ENCODE measurements around the gene LRRC47.

Gene LRRC47

DNA sequence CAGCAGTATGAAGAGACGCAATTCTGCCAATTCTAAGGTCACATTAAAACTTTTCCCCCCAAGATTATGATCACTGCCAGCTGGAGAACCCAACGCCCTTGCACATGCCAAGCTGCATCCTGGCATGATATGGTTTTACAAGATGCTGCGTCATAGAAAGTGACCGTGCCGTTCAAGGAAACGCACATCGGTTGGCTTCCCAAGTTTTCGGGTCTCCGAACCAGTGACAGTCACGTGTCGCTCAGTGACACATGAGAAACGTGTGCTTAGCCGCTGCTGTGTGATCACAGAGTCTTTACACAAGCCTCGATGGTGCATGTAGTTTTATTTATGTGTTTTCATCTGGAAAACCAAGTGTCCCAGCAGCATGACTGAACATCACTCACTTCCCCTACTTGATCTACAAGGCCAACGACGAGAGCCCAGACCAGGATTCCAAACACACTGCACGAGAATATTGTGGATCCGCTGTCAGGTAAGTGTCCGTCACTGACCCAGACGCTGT lies 16.3 kb downstream of the LRRC47 start:
- DNase-seq (ENCODE audit: low spot score): no peak
- Histone ChIP-seq H3K23ac (ENCODE audit: low read depth, low read length, poor library complexity) (no peak overlapping the region), H3K18ac (ENCODE audit: low read length) (no peak overlapping the region), H3K4ac (ENCODE audit: low read length) (no peak overlapping the region), H2BK5ac (ENCODE audit: low read length) (no peak overlapping the region), H4K91ac (ENCODE audit: low read depth, low read length, poor library complexity) (no peak overlapping the region), H3K4me2 (ENCODE audit: insufficient read depth, low read length, poor library complexity, severe bottlenecking) (no peak overlapping the region), H2AFZ (ENCODE audit: low read length) (no peak overlapping the region), H2BK12ac (ENCODE audit: low read length) (no peak overlapping the region), H2BK15ac (ENCODE audit: low read length) (no peak overlapping the region), H3K27ac (replicated peaks; ENCODE audit: low read length) (no peak overlapping the region), H3K79me1 (ENCODE audit: low read depth, low read length) (peaks cover 2% of the 10 kb centered on the region), H3K27me3 (ENCODE audit: control insufficient read depth in 3 of 3, insufficient read depth in 3 of 3, low read depth in 1 of 3, low read length in 3 of 3) (no peaks in the 10 kb centered on the region), H2BK120ac (ENCODE audit: low read depth, low read length) (no peak overlapping the region), H4K8ac (ENCODE audit: low read depth, low read length) (no peak overlapping the region), H3K14ac (ENCODE audit: low read length) (no peak overlapping the region), H3K36me3 (replicated peaks in 1 of 2; ENCODE audit: control insufficient read depth in 2 of 2, insufficient read depth in 2 of 2, low read length in 2 of 2) (peaks cover 40 to 65% of the 10 kb centered on the region in 2 donors), H3K4me1 (ENCODE audit: control insufficient read depth in 2 of 2, insufficient read depth in 1 of 2, low read depth in 1 of 2, low read length in 2 of 2) (peaks cover 9% of the 10 kb centered on the region in 2 donors), H2AK5ac (ENCODE audit: low read depth, low read length) (no peak overlapping the region), H3K9ac (ENCODE audit: low read depth, low read length, poor library complexity) (no peak overlapping the region), H3K9me3 (replicated peaks in 1 of 2; ENCODE audit: control insufficient read depth in 2 of 2, insufficient read depth in 1 of 2, low read depth in 1 of 2, low read length in 2 of 2) (peaks cover 0 to 2% of the 10 kb centered on the region in 2 donors), H3K4me3 (ENCODE audit: low read length in 2 of 2) (no peak overlapping the region)
- WGBS, 2 donors (ENCODE audit: extremely low coverage in 2 of 2, insufficient read length in 2 of 2, insufficient replicate concordance in 1 of 2): no CpG with 5 or more reads among the region's 20 CpGs

DNA sequence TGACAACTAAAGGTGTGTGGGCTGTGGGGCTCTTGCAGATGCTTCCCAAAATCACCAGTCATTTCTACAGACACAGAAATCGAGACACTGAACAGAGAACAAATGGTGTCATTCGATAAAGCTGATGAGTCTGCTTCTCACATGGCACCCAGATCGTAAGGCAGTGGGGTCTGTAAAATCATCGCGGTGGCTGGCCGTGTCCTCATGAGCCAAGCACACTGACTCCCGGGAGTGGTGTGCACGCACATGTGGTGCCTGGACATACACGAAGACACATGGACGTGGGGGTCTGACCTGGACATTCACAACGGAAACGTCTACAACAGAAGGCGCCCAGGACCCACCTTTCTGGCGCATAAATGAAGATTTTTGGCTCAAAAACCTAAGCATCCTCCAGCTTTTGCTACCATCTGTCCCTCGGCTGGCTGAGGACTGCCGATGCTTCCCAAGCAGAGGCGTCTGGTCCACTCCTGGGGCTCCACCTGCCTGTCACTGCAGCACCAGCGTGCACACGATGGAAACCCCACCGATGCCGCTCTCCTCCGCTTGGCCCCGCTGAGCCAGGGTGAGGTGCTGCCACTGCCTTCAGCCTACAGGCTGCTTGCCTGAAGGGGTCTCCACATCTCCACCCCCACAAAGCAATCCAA lies 16.9 kb downstream of the LRRC47 start:
- no peak overlapping the region for H3K18ac ChIP-seq (ENCODE audit: low read length)
- H2AFZ ChIP-seq (ENCODE audit: low read length): no peak overlapping the region
- H2AK5ac ChIP-seq (ENCODE audit: low read depth, low read length): no peak overlapping the region
- peaks cover 37 to 60% of the 10 kb centered on the region in 2 donors for H3K36me3 ChIP-seq (replicated peaks in 1 of 2; ENCODE audit: control insufficient read depth in 2 of 2, insufficient read depth in 2 of 2, low read length in 2 of 2)
- no peak for DNase-seq (ENCODE audit: low spot score)
- H3K9me3 ChIP-seq (replicated peaks in 1 of 2; ENCODE audit: control insufficient read depth in 2 of 2, insufficient read depth in 1 of 2, low read depth in 1 of 2, low read length in 2 of 2): peaks cover 0 to 2% of the 10 kb centered on the region in 2 donors
- peaks cover 10 to 14% of the 10 kb centered on the region in 2 donors for H3K4me1 ChIP-seq (ENCODE audit: control insufficient read depth in 2 of 2, insufficient read depth in 1 of 2, low read depth in 1 of 2, low read length in 2 of 2)
- H3K27ac ChIP-seq (replicated peaks; ENCODE audit: low read length): no peak overlapping the region
- H3K27me3 ChIP-seq (ENCODE audit: control insufficient read depth in 3 of 3, insufficient read depth in 3 of 3, low read depth in 1 of 3, low read length in 3 of 3): no peaks in the 10 kb centered on the region
- H2BK12ac ChIP-seq (ENCODE audit: low read length): no peak overlapping the region
- no peak overlapping the region for H4K8ac ChIP-seq (ENCODE audit: low read depth, low read length)
- peak overlapping the region in 1 of 2 donors; percentile 58 for H3K4me3 ChIP-seq (ENCODE audit: low read length in 2 of 2)
- no peak overlapping the region for H2BK5ac ChIP-seq (ENCODE audit: low read length)
- peaks cover 2% of the 10 kb centered on the region for H3K79me1 ChIP-seq (ENCODE audit: low read depth, low read length)
- no peak overlapping the region for H4K91ac ChIP-seq (ENCODE audit: low read depth, low read length, poor library complexity)
- no peak overlapping the region for H2BK15ac ChIP-seq (ENCODE audit: low read length)
- WGBS, 2 donors (ENCODE audit: extremely low coverage in 2 of 2, insufficient read length in 2 of 2, insufficient replicate concordance in 1 of 2): no CpG with 5 or more reads among the region's 23 CpGs
- no peak overlapping the region for H3K9ac ChIP-seq (ENCODE audit: low read depth, low read length, poor library complexity)
- H3K14ac ChIP-seq (ENCODE audit: low read length): no peak overlapping the region
- H3K23ac ChIP-seq (ENCODE audit: low read depth, low read length, poor library complexity): no peak overlapping the region
- H3K4me2 ChIP-seq (ENCODE audit: insufficient read depth, low read length, poor library complexity, severe bottlenecking): no peak overlapping the region
- H3K4ac ChIP-seq (ENCODE audit: low read length): no peak overlapping the region
- no peak overlapping the region for H2BK120ac ChIP-seq (ENCODE audit: low read depth, low read length)

DNA sequence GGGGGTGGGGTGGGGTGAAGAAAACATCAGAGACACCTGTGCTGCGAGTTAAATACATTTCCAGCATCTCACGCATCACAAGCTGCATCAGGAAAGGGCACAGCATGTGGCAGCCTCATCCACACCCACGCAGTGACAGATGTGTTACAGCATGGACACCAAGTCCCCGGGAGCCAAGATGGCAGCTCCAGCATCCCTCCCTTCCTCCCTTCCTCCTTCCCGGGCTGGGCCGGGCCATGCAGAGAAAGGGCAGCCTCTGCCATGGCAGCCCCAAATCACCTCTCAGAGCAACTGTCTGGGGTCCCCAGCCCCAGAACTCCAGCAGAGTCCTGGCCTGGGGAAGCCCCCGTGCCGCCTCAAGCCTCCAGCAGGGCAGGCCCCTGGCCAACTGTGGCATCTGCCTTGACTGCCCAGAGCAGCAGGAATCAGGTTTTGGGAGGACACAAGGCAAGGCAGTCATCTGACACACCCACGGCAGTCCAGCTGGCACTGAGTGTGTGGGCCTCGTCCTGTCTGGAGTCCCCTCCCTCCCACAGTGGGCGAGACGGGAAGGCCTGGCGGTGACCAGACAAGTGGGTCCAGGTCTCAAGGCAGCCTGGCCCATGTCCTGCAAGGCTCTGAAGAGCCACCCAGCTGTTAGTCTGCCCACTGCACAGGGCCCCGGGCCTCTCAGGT lies 17.6 kb downstream of the LRRC47 start:
- Histone ChIP-seq H4K91ac (ENCODE audit: low read depth, low read length, poor library complexity) (no peak overlapping the region), H2BK5ac (ENCODE audit: low read length) (no peak overlapping the region), H3K4me2 (ENCODE audit: insufficient read depth, low read length, poor library complexity, severe bottlenecking) (no peak overlapping the region), H3K14ac (ENCODE audit: low read length) (no peak overlapping the region), H3K4ac (ENCODE audit: low read length) (no peak overlapping the region), H3K9ac (ENCODE audit: low read depth, low read length, poor library complexity) (peak overlapping the region; percentile 44), H2BK12ac (ENCODE audit: low read length) (no peak overlapping the region), H3K4me3 (ENCODE audit: low read length in 2 of 2) (no peak overlapping the region), H3K9me3 (replicated peaks in 1 of 2; ENCODE audit: control insufficient read depth in 2 of 2, insufficient read depth in 1 of 2, low read depth in 1 of 2, low read length in 2 of 2) (peaks cover 0 to 2% of the 10 kb centered on the region in 2 donors), H3K27me3 (ENCODE audit: control insufficient read depth in 3 of 3, insufficient read depth in 3 of 3, low read depth in 1 of 3, low read length in 3 of 3) (no peaks in the 10 kb centered on the region), H3K36me3 (replicated peaks in 1 of 2; ENCODE audit: control insufficient read depth in 2 of 2, insufficient read depth in 2 of 2, low read length in 2 of 2) (peaks cover 32 to 53% of the 10 kb centered on the region in 2 donors), H4K8ac (ENCODE audit: low read depth, low read length) (no peak overlapping the region), H3K79me1 (ENCODE audit: low read depth, low read length) (peaks cover 2% of the 10 kb centered on the region), H2BK15ac (ENCODE audit: low read length) (no peak overlapping the region), H2BK120ac (ENCODE audit: low read depth, low read length) (no peak overlapping the region), H3K18ac (ENCODE audit: low read length) (no peak overlapping the region), H2AK5ac (ENCODE audit: low read depth, low read length) (no peak overlapping the region), H3K23ac (ENCODE audit: low read depth, low read length, poor library complexity) (peak overlapping the region; percentile 98), H3K4me1 (ENCODE audit: control insufficient read depth in 2 of 2, insufficient read depth in 1 of 2, low read depth in 1 of 2, low read length in 2 of 2) (peaks cover 10 to 20% of the 10 kb centered on the region in 2 donors), H3K27ac (replicated peaks; ENCODE audit: low read length) (no peak overlapping the region), H2AFZ (ENCODE audit: low read length) (no peak overlapping the region)
- WGBS, 2 donors (ENCODE audit: extremely low coverage in 2 of 2, insufficient read length in 2 of 2, insufficient replicate concordance in 1 of 2): no CpG with 5 or more reads among the region's 14 CpGs
- DNase-seq (ENCODE audit: low spot score): no peak

All from neuronal stem cell (in vitro differentiated cells).